Gastroesophageal sphincter (tissue), 3 donors: ENCODE results near the gene MTHFS.

Experiments
- POLR2AphosphoS5 ChIP-seq: sonication (generic); formaldehyde crosslinking; IDR thresholded peaks from one replicate; pipeline ENCODE4 v1.6.1; 2017; ENCODE audit warnings: antibody characterized with exemption
- TF ChIP-seq, protein P1 (sequence below), 4 experiments: fragments of 200-600 bp in 2 of 4; fragments of 450-650 bp in 2 of 4; sonication (generic) in 1 of 4; IDR thresholded peaks; one replicate each; pipeline ENCODE4 v1.5.1; 2017 to 2019; ENCODE audit warnings: antibody characterized with exemption in 4 of 4, mild to moderate bottlenecking in 2 of 4, moderate library complexity in 2 of 4

DNA sequence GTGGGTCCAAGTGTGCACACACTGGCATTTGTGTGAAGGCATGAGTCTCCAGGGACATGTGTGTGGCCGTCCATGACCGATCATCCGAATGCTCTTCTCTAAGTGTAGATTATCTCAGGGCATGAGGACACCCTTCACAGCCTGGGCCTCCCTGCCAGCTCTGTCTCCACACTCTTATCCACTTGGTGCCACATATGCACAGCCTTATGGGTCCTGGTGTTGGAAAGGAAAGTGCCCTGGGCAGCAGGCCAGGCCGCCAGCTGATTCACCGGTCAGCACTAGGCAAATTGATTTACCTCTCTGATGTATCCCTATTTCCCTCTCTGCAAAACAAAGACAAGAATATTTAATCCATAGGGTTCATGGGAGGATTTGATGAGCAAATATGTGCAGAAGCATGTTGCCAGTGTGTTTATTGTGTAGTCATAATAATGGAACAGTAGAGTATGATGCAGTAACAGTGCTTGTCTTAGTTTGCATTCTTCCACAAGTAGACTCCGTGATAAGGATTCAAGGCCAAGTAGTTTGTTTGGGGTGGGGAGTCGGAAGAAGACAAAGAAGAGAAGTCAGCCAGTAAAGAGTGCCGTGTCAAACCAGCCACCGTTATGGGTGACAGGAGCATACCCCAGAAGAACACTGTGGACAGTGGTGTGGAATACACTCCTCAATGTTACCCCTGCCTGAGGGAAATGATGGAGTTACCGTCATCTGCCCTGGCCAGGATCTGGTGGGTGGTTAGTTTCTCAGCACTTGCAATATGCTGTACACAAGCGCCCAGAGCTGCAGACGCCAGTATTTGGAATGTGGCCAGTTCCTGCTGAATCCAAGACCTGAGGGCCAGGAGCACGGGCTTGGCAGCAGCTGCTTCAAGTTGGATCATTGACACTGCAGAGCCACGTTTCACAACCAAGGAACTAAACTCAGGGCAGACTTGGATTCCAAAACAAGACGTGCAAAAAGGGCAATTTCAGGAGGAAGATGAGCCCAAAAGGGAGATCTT is 85.1 kb downstream of the MTHFS start:
- no peak for TF ChIP-seq POLR2AphosphoS5
- TF ChIP-seq, protein P1, sequence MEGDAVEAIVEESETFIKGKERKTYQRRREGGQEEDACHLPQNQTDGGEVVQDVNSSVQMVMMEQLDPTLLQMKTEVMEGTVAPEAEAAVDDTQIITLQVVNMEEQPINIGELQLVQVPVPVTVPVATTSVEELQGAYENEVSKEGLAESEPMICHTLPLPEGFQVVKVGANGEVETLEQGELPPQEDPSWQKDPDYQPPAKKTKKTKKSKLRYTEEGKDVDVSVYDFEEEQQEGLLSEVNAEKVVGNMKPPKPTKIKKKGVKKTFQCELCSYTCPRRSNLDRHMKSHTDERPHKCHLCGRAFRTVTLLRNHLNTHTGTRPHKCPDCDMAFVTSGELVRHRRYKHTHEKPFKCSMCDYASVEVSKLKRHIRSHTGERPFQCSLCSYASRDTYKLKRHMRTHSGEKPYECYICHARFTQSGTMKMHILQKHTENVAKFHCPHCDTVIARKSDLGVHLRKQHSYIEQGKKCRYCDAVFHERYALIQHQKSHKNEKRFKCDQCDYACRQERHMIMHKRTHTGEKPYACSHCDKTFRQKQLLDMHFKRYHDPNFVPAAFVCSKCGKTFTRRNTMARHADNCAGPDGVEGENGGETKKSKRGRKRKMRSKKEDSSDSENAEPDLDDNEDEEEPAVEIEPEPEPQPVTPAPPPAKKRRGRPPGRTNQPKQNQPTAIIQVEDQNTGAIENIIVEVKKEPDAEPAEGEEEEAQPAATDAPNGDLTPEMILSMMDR (IDR thresholded peaks at IDR 0.05): no peak
